ENCODE measurements around the gene XKR8. TPM values are rescaled to one million over a fixed set of nuclear protein-coding genes. Genes with fewer than 3 reads are reported as not detected.

The XKR8 gene
- total RNA-seq, 4 donors from 2014 or later: 1.8 to 4.9 (median 4.6) TPM

DNA sequence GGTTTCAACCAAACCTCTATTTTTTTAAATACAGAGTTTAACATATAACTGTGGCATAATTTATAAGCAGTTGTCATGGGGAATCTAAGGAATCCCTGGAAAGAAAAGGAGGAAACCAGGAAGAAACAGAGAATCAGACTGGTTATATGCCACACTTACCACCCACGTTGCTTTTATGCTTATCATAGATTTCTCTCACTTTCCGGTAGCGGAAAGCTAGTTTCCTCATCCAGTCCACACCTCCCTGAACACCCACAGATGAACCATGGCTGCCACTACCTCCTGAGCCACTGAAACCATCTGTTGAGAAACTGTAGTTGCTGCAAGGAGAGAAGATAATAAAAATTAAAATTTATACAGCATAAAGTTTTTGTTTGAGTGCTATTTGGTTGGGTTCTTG, 33.5 kb downstream of the XKR8 start:
- TF ChIP-seq, protein P1, sequence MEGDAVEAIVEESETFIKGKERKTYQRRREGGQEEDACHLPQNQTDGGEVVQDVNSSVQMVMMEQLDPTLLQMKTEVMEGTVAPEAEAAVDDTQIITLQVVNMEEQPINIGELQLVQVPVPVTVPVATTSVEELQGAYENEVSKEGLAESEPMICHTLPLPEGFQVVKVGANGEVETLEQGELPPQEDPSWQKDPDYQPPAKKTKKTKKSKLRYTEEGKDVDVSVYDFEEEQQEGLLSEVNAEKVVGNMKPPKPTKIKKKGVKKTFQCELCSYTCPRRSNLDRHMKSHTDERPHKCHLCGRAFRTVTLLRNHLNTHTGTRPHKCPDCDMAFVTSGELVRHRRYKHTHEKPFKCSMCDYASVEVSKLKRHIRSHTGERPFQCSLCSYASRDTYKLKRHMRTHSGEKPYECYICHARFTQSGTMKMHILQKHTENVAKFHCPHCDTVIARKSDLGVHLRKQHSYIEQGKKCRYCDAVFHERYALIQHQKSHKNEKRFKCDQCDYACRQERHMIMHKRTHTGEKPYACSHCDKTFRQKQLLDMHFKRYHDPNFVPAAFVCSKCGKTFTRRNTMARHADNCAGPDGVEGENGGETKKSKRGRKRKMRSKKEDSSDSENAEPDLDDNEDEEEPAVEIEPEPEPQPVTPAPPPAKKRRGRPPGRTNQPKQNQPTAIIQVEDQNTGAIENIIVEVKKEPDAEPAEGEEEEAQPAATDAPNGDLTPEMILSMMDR (IDR thresholded peaks at IDR 0.05; ENCODE audit: low read depth): no peak

DNA sequence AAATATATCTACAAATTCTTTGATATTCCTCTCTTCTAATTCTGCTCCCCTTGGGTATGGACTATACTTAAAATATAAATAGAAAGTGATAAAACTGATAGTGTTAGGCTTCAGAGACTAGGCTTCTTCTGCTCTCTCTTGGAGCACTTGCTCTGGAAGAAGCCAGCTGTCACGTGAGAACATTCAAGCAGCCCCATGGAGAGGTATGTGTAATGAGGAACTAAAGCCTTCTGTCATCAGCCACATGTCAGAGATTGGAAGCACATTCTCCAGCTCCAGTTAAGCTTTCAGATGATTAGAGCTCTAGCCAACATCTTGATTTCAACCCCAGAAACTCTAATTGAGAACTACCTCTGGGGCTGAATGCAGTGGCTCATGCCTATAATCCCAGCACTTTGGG, 34.3 kb downstream of the XKR8 start:
- TF ChIP-seq, protein P1 (IDR thresholded peaks at IDR 0.05; ENCODE audit: low read depth): no peak

DNA sequence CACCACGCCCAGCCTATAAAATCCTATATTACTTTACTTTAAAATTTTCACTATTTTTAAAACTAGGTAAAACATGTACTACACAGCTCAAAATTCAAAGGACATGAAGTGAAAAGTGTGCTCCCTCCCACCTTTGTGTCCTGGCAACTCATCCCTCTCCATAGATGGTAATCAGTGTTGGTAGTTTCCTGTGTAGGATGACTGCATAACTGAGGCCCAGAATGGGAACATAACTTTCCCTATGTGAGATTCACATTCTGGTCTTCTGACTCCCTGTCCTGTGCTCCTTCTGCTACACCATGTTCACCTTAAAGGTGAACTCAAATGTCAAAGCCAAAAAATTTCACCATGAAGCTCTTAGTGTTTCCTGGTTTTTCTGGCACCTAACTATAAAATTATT, 39.3 kb downstream of the XKR8 start:
- TF ChIP-seq, protein P1 (IDR thresholded peaks at IDR 0.05; ENCODE audit: low read depth): no peak

DNA sequence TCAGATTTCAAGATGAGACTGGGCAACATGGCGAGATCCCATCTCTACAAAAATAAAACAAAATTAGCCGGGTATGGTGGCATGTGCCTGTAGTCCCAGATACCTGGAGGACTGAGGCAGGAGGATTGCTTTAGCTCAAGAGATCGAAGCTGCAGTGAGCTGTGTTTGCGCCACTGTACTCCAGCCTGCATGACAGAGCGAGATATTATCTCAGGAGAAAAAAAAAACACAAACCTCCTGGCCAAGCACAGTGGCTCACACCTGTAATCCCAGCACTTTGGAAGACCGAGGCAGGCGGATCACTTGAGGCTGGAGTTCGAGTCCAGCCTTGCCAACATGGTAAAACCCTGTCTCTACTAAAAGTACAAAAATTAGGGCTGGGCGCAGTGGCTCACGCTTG, 42.8 kb downstream of the XKR8 start:
- TF ChIP-seq, protein P1 (IDR thresholded peaks at IDR 0.05; ENCODE audit: low read depth): no peak

DNA sequence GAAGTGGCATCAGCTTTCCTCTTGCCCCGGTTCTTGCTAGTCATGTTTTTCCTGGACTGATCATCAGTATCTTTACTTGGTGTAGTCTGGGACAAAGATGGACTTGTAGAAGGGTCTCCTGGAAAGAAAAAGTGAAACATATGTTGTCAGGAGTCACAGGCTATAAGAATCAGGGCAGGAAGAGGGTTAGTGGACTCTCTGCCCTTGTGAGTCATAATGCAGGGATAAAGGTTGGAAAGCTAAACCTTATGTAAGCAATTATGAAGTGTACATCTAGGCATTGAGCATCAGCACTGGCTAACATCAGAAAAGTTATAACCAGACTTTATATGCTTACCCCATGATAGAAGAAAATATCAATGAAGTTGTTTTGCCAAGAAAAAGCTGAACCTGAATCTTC, 51.2 kb downstream of the XKR8 start:
- TF ChIP-seq, protein P1 (IDR thresholded peaks at IDR 0.05; ENCODE audit: low read depth): no peak

Other genes with a start within 250 kb of the XKR8 start
- gene FAM76A, start 234.0 kb upstream of the XKR8 start, total RNA-seq: 10 to 100 TPM; 19.4 to 37.9 (median 23.3) TPM
- gene STX12, start 186.8 kb upstream of the XKR8 start, total RNA-seq: 100 to 1,000 TPM in 3 of 4 donors, 10 to 100 TPM in 1; 94.5 to 151 (median 137) TPM
- gene PPP1R8, start 129.2 kb upstream of the XKR8 start, total RNA-seq: 10 to 100 TPM; 27.2 to 39.0 (median 29.5) TPM
- 100 to 1,000 TPM in 1 of 4 donors, 10 to 100 TPM in 3; 35.2 to 122 (median 43.0) TPM for gene THEMIS2, start 87.4 kb upstream of the XKR8 start, total RNA-seq
- gene RPA2, start 45.4 kb upstream of the XKR8 start, total RNA-seq: 10 to 100 TPM; 22.0 to 30.1 (median 24.9) TPM
- 1 to 10 TPM in 1 of 4 donors, under 1 TPM in 1, not detected in 2; 0.66 to 1.1 TPM for gene SMPDL3B, start 25.0 kb upstream of the XKR8 start, total RNA-seq
- 10 to 100 TPM in 3 of 4 donors, 1 to 10 TPM in 1; 9.6 to 15.5 (median 12.6) TPM for gene EYA3, start 128.6 kb downstream of the XKR8 start, total RNA-seq
- gene PTAFR, start 216.7 kb downstream of the XKR8 start, total RNA-seq: 10 to 100 TPM in 1 of 4 donors, 1 to 10 TPM in 3; 6.4 to 24.8 (median 7.6) TPM

Measured in subcutaneous adipose tissue (tissue), 4 donors.